ENCODE data around the gene RCAN2. TPM values are rescaled to one million over a fixed set of nuclear protein-coding genes. Genes with fewer than 3 reads are reported as not detected.
"Not testable (repeated sequence)": the region's sequence is repeated elsewhere in the genome, so short reads cannot be mapped to it uniquely, and the experiment has no call there.

RCAN2 gene
- total RNA-seq, 1 experiment from 2014 or later: 0.86 TPM

GRCh38 chr6:46440641-46441040, 50.6 kb downstream of the RCAN2 start:
- no peak for DNase-seq (ENCODE audit: low read depth)

GRCh38 chr6:46440141-46440540, 51.1 kb downstream of the RCAN2 start:
- DNase-seq (ENCODE audit: low read depth): peak; percentile 51

DNA sequence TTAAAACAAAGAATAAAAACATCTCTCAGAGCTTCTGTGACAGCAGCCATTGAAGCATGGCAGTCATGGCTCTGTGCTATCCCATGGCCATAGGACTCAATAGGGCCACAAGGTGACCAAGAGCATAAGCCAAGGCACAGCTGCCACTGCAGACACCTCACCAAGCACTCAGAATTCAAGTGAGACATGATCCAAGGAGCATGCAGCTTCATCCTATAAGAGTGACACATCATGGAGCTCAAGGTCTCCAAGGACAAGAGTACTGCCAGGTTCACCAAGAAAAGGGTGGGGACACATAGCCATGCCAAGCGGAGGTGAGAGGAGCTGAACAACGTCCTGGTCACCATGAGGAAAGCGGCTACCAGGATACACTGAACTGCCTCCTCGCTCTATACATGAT, 53.0 kb downstream of the RCAN2 start:
- DNase-seq (ENCODE audit: low read depth): no peak

DNA sequence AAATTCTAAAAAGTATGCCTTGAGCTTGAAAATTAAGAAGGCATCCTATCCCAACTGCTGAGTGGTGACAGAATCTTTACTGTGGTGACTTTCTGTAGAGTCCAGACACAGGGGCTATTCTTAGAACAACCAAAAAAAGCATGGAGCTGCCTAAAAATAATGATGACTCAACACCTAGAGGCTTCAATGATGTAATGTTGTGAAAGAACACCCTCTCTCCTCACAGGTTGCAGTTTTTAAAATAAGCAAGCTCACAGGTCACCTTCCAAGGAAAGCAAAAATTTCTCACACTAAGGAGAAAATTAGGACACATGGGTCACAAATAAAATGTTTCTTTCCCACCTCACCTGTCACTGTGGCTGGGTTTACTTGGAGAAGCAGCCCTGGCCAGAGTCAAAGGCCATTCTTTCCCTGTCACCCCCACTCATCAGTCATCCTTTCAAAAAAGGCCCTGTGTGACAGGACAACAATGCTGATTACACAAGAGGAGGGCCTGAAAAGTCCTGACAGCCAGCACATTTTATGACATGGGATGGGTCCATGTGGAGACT, 53.5 kb downstream of the RCAN2 start:
- peak; percentile 21 for DNase-seq (ENCODE audit: low read depth)

DNA sequence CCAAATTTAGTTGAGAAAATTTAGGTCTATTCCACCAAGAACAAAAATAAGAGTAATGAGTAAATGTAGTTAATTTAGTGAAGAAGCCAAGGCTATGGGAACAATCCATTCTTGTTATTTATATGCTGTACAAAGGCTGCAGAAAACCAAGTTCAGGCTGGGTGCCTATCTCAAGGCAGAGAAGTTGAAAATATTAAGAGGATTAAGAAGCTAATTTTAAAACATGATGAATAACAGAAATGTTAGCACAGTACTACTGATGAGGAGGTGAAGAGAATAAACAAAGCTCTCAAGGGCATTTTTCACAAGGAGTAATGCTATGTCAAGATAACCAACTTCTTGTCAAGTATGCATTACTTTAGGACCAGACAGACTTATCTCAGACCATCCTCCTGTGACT, 68.6 kb downstream of the RCAN2 start:
- no peak for DNase-seq (ENCODE audit: low read depth)

DNA sequence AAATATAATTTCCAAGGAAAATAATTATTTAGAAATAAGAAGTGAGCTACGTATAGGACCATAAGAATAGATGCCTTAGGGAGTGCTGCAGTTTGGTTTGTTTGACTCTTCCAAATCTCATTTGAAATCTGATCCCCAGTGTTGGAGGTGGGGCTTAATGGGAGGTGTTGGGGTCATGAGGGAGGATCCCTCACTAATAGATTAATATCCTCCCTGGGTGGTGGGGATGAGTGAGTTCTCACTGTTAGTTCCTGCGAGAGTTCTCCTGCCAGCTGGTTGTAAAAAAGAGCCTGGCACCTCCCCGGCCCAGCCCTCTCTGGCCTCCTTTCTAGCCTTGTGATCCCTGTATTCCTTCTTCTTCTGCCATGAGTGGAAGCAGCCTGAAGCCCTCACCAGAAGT, 69.3 kb downstream of the RCAN2 start:
- DNase-seq (ENCODE audit: low read depth): no peak

- peak; percentile 26 for DNase-seq (ENCODE audit: low read depth)
Observed at GRCh38 chr6:46420921-46421638, 70.2 kb downstream of the RCAN2 start.

GRCh38 chr6:46419576-46420002, 71.7 kb downstream of the RCAN2 start:
- peak; percentile 58 for DNase-seq (ENCODE audit: low read depth)

DNA sequence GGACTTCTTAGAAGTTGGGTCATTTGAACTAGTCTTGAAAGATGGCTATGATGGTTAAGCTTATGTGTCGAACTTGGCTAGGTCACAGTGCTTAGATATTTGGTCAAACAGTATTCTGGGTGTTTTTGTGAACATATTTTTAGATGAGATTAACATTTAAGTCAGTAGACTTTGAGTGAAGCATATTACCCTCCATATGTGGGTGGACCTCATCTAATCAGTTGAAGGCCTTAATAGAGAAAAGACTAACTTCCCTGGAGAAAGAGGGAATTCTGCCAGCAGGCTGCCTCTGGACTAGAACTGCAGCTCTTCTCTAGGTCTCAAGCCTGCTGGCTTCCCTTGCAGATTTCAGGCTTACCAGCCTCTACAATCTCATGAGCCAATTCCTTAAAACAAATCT, 76.9 kb downstream of the RCAN2 start:
- no peak for DNase-seq (ENCODE audit: low read depth)

DNA sequence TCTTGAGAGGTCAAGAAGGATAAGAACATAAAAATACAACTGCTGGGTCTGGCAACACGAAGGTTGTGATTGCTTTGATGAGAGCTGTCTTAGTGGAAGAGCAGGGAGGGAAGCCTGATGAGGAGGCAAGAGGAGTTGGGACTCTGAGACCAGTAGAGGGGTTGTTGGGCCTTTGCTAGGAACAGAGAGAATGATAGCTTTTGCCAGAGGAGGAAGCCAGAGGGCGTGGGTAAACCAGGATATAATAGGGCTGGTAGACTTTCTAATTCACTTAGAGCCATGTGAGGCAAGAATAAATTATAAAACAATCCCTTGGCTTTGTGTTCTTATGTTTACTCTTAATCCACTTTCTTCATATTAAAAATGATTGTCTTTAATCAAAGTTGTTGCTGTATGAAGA, 78.6 kb downstream of the RCAN2 start:
- DNase-seq (ENCODE audit: low read depth): no peak

- no peak for DNase-seq (ENCODE audit: low read depth)
Observed at GRCh38 chr6:46411456-46412197, 79.6 kb downstream of the RCAN2 start.

DNA sequence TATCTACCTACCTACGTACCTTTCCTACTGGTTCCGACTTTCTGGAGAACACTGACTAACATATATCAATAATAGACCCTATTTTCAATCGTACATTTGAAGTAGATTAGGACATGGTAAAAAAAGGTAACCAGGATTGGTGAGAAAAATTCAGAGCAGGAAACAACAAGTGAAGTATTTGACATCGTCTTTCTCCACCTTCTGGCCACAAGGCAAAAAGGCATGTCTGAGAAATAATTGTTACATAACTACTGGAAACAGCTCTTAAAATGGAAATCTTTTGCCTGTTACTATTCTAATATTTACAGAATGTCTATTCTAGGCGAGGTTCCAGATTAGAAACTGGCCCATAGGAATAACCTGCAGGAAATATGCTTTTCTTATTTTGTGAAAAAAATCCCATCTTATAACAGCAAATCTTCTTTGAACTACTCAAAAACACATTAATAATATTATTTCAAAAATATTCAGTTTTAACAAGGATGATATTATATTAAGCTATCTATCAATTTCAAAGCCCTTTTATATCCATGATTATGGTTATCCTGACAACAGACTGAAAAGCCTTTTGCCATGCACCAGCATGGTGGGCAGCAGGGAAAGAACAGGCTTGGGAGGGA, 80.8 kb downstream of the RCAN2 start:
- peak; percentile 35 for DNase-seq (ENCODE audit: low read depth)

DNA sequence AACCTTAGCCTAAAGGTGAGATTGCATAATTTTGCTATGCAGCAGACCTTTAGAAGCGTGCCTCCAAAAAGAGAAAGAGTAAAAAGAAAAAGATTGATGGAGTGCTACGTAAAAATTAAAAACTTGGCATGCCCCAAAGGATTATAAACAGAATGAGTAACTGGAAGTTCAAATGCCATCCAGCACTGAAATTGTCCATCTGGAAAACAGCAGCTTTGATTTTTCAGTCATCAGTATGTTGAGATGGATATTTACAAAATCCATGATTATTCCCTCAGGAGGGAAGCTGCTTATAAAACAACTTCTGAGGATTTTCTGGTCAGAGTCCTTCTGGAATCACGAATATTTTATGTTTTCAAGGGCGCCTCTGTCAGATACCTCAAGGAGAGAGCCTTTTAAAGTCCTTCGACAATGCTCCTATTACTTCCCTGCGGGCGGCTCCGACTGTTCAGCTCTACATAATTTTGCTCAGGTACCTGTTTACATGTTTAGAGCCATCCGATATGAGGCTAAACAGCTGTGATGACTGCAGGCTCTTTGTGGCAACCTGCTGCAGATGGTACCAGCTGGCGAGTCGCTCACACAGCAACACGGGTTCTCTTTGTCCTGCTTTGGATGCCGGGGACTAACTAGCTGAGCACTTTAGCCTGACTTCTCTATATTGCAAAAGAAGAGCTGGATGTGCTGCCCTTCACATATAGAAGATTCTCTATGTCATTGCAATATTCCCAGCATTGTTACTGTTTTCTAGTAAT, 83.3 kb downstream of the RCAN2 start:
- DNase-seq (ENCODE audit: low read depth): no peak

DNA sequence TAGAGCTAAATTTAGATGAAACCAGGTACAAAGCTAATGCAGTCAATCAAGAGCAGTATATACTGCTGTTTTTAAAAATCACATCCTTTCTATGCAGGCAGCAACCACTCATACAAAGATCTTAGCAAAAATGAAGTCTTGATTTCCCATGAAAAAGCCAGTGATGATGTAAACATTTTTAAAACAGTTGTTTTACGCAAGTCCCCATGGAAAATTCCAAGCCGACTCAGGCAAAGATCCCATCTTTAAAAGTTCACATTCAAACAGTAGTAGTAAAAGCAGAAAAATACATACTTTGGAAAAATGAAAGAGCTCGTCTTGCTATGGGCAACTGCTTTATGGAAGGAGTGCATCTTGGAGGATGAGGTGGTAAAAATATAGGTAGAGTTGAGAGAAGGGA, 84.0 kb downstream of the RCAN2 start:
- no peak for DNase-seq (ENCODE audit: low read depth)

- not testable (repeated sequence) for DNase-seq (ENCODE audit: low read depth)
Observed at GRCh38 chr6:46405620-46406180, 85.5 kb downstream of the RCAN2 start.

DNA sequence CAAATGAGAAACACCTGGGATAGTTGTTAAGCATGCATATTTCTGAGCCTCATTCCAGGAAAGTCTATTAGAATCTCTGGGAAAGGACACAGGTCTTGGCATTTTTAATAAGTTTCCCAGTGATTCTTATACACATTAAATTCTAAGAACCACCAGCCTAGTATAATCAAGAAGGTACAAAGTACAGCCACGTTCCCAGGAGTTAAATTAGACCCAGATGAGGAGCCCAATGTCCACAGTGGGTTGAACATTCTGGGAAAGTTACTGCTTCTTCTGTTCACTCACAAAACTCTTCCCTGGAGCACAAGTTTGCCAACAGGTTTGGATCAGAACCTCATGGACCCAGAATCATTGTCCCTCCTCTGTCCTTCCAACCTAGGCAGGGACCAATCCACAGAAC, 90.4 kb downstream of the RCAN2 start:
- no peak for DNase-seq (ENCODE audit: low read depth)

GRCh38 chr6:46395530-46395929, 95.7 kb downstream of the RCAN2 start:
- no peak for DNase-seq (ENCODE audit: low read depth)

DNA sequence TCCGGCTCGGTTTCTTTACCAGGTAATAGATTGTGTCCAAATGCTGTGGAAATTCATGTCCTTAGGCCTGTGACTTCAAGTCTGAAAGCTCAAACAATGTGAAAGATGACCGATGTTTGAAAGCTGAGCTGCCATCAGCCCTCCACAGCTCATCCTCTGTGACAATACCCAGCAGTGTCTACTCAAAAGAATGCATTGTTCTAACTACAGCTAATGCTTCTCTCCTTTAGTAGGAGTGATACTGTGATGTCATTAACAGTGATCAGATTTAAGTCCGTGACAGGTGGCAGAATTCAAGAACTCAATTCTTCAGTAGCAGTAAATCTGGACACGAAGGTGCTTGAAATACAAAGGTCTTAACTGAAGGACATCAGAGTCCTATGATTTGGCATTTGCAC, 97.3 kb downstream of the RCAN2 start:
- DNase-seq (ENCODE audit: low read depth): no peak

GRCh38 chr6:46393161-46393939, 97.9 kb downstream of the RCAN2 start:
- no peak for DNase-seq (ENCODE audit: low read depth)

DNA sequence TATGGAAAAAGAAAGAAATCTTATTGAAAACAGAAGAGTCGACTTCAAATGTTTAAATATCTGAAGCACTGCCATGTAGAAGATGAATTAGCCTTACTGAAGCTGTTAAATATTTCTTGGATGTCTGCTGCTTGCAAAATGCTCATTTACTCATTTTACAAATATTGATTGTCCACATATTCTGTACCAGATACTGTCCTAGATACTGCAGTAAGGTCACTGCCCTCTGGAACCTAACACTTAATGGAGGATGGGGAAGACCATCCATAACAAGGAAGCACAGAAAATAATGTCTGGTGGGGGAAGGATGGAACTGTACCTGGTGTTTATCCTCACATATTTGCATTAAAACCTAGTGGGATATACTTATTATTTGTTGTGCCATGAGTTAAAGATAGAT, 99.0 kb downstream of the RCAN2 start:
- DNase-seq (ENCODE audit: low read depth): no peak

Data from LHCN-M2 (cell line).